Activated naive CD8-positive, alpha-beta T cell treated with anti-CD3 and anti-CD28 coated beads, Interleukin-2, amount 50 U/mL, for 16 hours (primary cell): ENCODE measurements around the gene TACC2.
"Not testable (repeated sequence)": the region's sequence is repeated elsewhere in the genome, so short reads cannot be mapped to it uniquely, and the experiment has no call there.

Experiments used
- DNase-seq: peaks from one replicate; pipeline ENCODE4 v3.0.0-alpha.2; 2020; ENCODE audit warnings: low read depth, low spot score

Gene TACC2, protein sequence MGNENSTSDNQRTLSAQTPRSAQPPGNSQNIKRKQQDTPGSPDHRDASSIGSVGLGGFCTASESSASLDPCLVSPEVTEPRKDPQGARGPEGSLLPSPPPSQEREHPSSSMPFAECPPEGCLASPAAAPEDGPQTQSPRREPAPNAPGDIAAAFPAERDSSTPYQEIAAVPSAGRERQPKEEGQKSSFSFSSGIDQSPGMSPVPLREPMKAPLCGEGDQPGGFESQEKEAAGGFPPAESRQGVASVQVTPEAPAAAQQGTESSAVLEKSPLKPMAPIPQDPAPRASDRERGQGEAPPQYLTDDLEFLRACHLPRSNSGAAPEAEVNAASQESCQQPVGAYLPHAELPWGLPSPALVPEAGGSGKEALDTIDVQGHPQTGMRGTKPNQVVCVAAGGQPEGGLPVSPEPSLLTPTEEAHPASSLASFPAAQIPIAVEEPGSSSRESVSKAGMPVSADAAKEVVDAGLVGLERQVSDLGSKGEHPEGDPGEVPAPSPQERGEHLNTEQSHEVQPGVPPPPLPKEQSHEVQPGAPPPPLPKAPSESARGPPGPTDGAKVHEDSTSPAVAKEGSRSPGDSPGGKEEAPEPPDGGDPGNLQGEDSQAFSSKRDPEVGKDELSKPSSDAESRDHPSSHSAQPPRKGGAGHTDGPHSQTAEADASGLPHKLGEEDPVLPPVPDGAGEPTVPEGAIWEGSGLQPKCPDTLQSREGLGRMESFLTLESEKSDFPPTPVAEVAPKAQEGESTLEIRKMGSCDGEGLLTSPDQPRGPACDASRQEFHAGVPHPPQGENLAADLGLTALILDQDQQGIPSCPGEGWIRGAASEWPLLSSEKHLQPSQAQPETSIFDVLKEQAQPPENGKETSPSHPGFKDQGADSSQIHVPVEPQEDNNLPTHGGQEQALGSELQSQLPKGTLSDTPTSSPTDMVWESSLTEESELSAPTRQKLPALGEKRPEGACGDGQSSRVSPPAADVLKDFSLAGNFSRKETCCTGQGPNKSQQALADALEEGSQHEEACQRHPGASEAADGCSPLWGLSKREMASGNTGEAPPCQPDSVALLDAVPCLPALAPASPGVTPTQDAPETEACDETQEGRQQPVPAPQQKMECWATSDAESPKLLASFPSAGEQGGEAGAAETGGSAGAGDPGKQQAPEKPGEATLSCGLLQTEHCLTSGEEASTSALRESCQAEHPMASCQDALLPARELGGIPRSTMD (N-terminal part only)

DNA sequence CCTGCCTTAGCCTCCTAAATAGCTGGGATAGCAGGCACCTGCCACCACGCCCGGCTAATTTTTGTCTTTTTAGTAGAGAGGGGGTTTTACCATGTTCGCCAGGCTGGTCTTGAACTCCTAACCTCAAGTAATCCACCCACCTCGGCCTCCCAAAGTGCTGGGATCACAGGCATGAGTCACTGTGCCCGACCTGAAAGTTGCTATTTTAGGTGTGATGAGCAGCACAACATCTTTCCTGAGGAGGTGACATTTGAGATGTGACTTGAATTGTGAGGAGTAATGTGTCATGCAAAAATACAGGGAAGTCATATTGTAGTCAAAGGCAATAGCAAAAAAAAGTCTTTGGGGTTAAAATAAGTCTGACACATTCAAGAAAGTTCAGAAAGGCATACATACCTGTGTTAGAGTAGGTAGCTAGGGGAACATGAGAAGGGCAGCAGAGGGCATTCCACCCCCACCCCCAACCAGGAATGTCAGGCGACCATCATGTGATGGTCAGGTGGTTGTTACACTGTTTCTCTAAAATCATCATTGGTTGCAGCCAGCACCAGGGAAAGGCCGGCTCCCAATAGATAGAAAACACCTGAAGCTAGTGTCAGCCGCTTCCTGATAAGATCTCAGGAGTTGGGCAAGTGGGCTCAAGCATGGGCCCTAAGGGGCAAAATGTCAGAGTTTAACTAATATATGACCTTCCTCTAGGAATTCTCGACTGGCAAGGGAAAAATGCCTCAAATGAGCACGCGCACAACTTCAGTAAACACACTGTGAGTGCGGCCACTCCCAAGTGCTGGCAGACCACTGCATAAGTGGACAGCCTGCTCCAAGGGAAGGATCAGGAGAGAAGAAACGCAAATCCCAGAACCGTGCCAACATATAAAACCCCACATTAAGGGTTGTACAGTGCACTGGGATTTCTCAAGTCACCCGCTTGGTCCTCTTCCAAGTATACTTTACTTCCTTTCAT lies at the start of gene TACC2:
Gene TACC2 (plus strand): TSS at position 803 of the 964 bp plus-strand sequence. CDS start 32,819 bp downstream, outside the sequence.
- no peak for DNase-seq

- DNase-seq, result no peak
Measured at GRCh38 chr10:121941532-121941931, 47.4 kb upstream of the TACC2 start.

DNA sequence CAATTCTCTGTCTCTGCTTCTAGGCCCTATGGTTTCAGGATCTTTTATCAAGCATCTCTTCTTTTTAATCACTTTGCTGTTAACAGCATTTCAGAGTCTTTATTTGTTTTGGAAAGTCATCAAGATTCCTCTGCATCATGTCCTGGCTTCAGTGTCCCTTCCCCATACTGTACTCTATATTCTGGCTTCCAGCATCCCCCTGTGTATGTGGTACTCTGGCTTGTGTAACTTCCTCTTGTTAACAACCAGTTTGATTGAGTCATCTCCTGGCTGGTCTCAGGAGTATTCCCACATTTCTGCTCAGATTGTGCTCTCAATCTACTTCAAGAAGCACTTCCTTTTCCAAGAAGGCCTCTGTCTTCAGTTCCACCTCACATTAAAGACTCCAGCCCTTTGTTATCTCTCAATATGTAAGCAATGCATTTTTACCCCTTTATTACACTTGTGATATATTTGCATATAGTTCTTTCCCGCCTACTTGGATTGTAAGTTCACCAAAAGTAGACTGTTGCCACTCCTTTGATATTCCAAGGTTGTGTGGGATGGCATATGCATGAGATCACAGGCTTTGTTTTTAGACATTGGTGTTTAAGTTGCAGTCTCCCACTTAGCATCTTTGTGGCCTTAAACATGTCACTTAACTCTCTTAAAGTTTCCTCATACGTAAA lies 46.1 kb upstream of the TACC2 start:
- DNase-seq, result no peak

DNA sequence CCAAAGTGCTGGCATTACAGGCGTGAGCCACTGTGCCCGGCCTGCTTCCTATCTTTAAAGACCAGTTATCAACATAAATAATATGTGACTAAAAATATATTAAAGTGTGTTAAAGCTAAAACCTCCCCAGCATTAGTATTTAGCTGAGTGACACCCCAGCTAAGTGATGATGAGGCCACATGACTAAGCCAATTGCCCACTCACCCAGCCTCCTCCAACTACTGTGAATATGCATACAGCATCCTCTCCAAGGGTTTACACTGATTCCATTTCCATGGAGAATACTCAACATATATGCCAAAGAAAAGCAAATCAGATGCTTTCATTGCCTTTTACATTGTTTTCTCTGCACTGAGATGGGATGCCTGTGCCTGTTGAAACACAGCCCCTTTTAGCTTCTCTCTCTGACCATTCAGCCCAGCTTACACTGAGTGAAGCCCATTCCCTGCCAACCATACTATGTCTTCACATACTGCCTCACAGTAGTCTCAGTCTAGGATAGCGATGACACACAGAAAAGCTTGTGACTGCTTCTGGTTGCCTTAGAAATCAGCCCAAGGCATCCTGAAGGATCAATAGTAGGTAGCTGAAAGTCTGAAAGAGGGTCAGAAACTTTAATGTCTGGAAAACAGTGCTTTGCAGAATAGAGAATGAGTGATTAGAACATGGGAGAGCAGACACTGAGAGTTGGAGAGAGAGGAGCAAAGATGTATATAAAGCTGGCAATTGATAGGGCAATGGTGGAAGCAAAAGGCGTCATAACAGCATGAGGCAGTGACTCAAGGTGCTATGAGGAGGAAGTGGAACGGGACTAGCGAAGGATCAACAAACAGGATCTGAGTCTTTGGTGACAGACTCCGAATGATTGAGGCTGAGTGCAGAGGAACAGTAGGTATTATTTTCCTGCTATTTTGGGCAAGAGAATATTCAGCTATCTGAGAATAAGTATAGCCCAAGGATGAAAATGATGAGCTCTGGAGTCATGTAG lies 41.3 kb upstream of the TACC2 start:
- no peak for DNase-seq

DNA sequence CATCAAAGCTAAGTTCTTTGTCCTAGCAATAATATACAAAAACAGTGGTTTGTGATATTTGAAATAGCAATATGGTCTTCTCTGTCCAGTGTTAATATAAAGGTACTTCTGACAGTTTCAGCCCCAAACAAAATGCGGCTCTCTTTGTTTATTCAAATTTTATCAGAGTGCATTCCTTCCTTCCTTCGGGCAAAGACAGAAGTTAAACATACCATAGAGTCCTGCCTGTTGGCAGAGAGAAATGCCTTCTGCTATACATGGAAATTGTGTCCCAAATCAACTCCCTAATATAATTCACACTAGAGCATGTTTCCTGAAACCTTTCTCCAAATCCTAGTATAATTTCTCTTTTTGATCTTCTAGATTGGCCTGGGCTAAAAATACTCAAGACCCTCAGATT lies 39.9 kb upstream of the TACC2 start:
- no peak for DNase-seq

DNA sequence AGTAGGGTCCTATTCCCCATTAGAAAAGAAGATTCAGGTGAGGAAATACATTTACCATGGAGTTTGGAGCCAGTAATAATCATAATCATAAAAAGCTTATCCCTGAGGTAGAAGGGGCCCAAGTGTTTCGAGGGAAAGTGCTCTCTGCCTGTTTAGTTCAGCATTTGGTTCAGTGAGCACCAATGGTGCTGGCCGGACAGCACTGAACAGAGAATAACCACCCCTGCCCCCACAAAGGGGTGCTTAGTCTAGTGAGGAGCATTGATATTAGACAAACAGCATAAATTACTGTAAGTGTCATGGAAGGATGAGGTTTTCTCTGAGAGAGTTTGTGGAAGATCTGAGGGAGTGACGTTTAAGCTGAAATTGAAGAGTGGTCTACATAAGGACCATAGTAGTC lies 39.5 kb upstream of the TACC2 start:
- DNase-seq, result no peak

- no peak for DNase-seq
Measured at GRCh38 chr10:121952226-121952625, 36.7 kb upstream of the TACC2 start.

- DNase-seq, result no peak
Measured at GRCh38 chr10:121956111-121957061, 32.6 kb upstream of the TACC2 start.

DNA sequence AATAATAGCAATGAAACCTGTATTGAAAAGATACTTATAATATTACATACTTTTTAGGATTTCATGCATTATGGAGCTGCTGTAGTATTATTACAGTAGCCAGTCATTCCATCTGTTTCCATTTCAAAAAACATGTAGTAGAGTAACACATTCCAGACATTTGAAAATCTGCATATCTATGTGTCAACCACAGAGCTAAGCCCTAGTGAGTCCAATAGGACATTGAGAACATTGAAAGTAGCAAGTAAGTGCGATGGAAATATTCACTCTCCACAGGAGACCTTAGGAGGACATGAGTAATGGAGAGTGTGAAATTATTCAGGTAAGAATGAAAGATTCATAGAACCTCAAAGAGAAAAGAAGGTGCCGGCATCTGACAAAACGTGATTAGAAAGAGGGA lies 29.3 kb upstream of the TACC2 start:
- DNase-seq, result no peak

DNA sequence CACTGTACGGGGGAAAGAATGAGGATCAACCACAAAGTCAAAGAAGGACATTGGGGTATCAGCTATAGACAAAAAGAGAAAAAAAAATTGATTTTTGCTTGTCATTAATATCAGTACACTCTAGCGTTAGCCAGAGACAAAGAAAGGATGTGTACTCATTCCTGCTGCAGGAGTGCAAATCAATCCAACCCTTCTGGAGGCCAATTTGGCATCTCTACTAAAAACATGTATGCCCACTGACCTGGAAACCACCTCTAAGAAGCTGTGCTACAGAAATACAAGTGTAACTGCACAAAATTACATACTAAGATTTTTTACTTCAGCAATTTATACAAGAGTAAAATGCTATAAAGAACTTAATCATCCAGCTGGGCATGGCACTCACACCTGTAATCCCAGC lies 27.5 kb upstream of the TACC2 start:
- no peak for DNase-seq

DNA sequence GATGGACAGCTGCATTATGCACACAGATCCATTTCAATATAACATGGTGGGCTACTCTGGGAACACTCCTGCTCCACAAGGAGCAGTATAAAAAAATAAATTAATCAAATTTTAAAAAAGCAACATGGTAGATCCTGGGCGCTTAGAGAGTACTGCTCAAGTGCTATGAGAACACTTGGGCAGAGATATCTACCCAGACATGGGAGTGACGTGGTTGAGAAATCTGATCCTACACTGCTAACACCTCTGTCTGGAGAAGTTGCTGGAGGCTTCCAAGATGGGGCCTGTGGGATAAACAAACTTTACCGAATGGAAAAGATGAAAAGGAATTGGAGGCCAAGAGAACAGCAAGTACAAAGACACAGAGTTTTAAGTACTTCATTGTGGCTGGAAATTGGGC lies 23.0 kb upstream of the TACC2 start:
- DNase-seq, result no peak

- DNase-seq, result not testable (repeated sequence)
Measured at GRCh38 chr10:121969086-121969485, 19.9 kb upstream of the TACC2 start.

- DNase-seq, result no peak
Measured at GRCh38 chr10:121974019-121974534, 14.9 kb upstream of the TACC2 start.

GRCh38 chr10:121974535-121975294 lies 14.2 kb upstream of the TACC2 start, which contains the start of gene NSMCE4A:
NSMCE4A (minus strand) TSS chr10:121975217; CDS start chr10:121975165, 52 bp downstream.
- DNase-seq, result peak; percentile 49

GRCh38 chr10:121975295-121976086 lies 13.5 kb upstream of the TACC2 start:
- no peak for DNase-seq

- no peak for DNase-seq
Measured at GRCh38 chr10:121976607-121977006, 12.4 kb upstream of the TACC2 start.
